Left cardiac atrium (tissue), 4 donors: ENCODE data around the gene SCN4B. TPM values are rescaled to one million over a fixed set of nuclear protein-coding genes. Genes with fewer than 3 reads are reported as not detected.
"Not testable (repeated sequence)": the region's sequence is repeated elsewhere in the genome, so short reads cannot be mapped to it uniquely, and the experiment has no call there.

Source experiments
- ATAC-seq, 2 donors: fragments of 200-7000 bp; cut with Tn5 transposase; one replicate each; pipeline ENCODE4 v1.9.1; 2020; ENCODE audit warnings: mild to moderate bottlenecking in 2 of 2, moderate library complexity in 2 of 2
- DNase-seq: peaks from one replicate; pipeline ENCODE4 v3.0.0-alpha.2; 2020
- intact Hi-C, 2 donors: fragments of 100-400 bp; cut with DNase I; formaldehyde crosslinking; loops; one replicate each; pipeline versions ENCODE4 v1.14.1 to v1.15.1; 2022 to 2023
- long read RNA-seq: library from polyadenylated mRNA; unstranded; transcript quantifications from one replicate; pipeline ENCODE4 v2.0.0, GENCODE V29; 2021
- total RNA-seq, 2 donors: library from RNA; stranded (reverse); fragmentation: NEBNext Ultra II Directional; extraction: Animal tissue kit (Norgen Biotek cat#: 25700); gene quantifications; one replicate each; pipeline ENCODE4 v1.2.1, GENCODE V29; 2021
- donor health status: DM: no; HTN: yes; CAD: no.
- donor health status: DM: no; HTN: yes; CAD: no; lungs with severe emphysema.
- donor health status: DM: yes; HTN: yes; CAD: no.
- donor health status: Dilated cardiomyopathy.

SCN4B gene, protein sequence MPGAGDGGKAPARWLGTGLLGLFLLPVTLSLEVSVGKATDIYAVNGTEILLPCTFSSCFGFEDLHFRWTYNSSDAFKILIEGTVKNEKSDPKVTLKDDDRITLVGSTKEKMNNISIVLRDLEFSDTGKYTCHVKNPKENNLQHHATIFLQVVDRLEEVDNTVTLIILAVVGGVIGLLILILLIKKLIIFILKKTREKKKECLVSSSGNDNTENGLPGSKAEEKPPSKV
- total RNA-seq, result 10 to 100 TPM in 1 of 2 donors, 1 to 10 TPM in 1; 5.9 to 11.3 TPM
- long read RNA-seq, full-length matches to known transcripts, result 1 of 11 reads
- long read RNA-seq, partial matches to known transcripts, result 0 of 11 reads
- long read RNA-seq, other reads (novel, unspliced or antisense), result 10 of 11 reads

DNA sequence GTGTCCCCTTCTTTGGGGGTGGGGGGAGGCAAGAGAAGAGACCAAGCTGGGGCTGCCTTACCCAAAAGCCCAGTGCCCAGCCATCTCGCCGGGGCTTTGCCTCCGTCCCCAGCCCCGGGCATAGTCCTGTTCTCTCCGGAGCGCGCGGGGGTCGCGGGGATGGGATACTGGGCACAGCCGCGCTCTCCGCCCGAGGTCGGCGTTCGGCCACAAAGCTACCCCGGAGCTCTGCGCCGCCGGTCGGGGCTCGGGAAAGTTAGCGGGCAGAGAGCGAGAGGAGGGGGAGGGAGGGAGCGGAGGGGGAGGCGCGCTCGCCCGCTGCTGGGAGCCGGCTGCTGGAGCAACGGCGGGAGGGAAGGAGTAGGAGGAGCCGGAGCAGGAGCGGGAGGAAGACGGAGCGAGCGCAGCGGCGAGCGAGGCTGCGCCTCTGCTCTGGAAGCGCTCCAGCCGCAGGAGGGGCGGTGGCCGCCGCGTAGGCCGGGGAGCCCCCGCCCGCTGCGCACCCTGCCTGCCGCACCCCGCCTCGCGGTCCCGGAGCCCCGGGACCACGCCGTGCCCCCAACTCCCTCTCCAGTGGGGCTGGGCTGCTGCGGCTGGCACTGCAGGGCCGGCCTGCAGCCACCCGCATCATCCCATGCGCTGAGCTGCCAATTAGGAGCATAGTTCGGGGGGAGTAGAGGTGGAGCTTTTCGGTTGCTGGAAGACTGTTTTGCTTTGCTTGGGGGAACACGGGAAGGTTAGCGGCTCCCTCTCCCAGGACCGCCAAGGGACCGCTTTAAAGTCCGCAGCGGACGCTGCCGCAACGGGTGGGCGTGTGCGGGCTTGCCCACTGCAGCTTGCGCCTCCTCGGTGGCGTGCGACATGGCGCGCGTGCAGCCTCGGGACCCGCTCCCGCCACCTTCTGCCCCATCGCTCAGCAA, at the start of gene SCN4B:
TSS of gene SCN4B (minus strand) at position 272 of the 920 bp plus-strand sequence. CDS start at position 122, 150 bp downstream.
- intact Hi-C loops, result no loop called here
- ATAC-seq, result peak; percentile 86 to 92
- DNase-seq, result peak; percentile 74

DNA sequence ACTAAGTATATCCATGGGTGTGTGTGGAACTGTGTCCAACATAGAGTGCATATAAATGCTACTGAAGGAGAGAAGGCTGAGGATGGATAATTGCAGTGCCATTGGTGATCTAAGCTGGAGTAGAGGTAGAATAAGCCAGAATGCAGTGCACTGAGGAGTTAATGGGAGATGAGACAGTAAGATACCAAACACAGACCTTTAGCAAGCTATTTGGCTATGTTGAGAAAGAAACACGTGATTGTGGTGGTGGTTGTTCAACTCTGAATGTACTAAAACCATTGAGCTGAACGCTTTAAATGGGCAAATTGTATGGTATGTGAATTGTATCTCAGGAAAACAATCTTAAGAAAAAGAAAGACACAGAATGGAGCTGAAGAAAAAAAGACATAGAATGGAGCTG, 49.3 kb upstream of the SCN4B start:
- DNase-seq (no peak), ATAC-seq (no peak)
- intact Hi-C loops, result loop anchor here (10.0 kb wide), 2 partner anchors 53 to 73 kb away; partner anchors contain the start of gene MPZL3 (in 1 of the 2)

DNA sequence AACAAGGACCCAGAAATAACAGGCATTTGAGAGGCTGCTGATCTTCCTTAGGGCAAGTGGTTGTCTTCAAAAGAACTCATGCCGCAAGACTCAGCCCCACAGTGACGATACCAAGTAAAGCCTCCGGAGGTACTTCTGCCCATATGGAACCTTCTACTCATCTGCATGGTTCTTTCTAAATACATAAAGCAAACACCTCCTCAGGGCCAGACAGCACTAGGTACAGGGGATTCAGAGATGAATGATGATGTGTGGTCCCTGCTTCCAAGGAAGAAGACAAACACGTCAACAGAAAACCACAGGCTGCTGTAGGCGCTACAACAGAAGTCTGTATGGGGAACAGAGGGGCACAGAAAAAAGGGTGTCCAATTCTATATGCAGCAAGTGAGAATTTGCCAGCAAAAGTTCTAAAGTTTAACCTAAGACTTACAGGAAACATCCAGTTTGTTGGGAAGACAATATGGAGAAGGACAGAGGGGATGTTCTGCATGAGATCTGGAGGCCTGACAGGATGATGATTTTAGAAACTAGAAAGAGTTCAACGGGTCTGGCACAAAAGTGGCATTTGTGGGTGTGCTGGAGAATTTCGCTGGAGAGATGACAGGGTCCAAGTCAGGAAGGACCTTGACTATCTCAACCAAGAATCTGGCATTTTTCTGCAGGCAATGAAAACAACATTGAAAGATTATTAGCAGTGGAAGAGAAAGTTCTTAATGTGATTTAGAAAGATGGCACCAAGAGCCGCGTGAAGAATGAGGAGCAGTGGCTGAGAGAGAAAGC, 48.5 kb upstream of the SCN4B start:
- intact Hi-C loops, result loop anchor here (10.0 kb wide), 2 partner anchors 54 to 74 kb away; partner anchors contain the start of gene MPZL3 (in 1 of the 2)
- no peak for ATAC-seq
- DNase-seq, result no peak

DNA sequence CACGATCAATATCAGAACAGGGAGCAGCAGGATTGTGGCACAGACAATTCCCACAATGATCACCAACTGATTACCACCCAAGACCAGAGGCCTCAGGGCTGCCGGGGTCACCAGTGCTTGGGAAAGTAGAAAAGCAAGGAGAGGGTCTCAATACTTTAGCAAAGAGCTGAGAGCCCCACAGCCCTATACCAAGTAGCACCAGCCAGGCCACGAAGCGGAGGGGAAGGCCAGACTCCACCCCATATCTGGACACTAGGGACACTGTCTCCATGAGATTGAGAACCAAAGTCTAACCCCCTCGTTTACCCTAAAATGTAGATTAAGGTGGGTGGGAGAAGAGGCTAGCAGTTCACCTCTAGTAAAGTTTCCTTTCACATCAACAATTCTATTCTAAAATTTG, 47.9 kb upstream of the SCN4B start:
- intact Hi-C loops, result loop anchor here (10.0 kb wide), 2 partner anchors 54 to 74 kb away; partner anchors contain the start of gene MPZL3 (in 1 of the 2)
- DNase-seq, result no peak
- ATAC-seq, result no peak

DNA sequence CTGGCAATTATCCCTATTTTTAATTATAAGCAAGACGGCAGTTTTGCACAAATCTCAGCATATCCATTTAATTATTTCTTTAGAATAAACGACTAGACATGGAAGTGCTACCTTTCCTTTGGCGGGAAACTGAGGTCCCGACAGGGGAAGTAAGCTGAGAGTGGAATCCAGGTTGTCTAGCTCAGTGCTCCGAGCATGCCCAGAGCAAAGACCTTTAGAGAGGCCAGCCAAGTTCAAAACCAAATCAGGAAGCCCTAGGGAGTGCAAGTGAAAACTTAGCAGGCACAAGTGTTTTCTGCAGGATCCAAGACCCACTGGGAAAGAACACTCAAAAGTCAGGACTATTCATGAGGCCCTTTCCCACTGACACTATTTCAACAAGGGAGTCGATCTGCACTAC, 46.5 kb upstream of the SCN4B start:
- no peak for DNase-seq
- intact Hi-C loops, result loop anchor here (2.0 to 10.0 kb wide), 7 partner anchors 92 to 366 kb away; partner anchors contain the start of genes IFT46 (in 1 of the 2) and UBE4A (in 1 of the 2)

DNA sequence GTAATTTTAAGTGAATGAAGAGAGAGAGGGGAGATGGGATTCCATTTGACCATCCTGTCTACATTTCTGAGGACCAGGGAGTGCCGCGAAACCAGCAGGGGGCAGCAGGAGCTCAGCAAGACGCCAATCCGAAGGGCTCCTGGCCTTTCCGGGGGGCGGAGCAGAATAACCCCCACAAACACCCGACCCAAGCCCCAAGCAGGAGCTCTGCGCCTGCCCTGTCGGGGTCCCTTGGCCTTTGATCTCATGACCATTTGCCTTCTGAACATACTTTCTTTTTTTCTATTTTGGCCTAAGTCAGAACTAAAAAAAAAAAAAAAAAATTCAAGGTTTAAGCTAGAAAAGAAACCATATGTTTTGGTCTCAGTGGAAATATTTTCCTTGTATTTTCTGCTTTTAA, 45.7 kb upstream of the SCN4B start:
- intact Hi-C loops, result loop anchor here (2.0 to 10.0 kb wide), 7 partner anchors 92 to 366 kb away; partner anchors contain the start of genes IFT46 (in 1 of the 2) and UBE4A (in 1 of the 2)
- peak; percentile 89 for DNase-seq
- ATAC-seq, result peak; percentile 55 to 66

More for the DNA sequence above, 46.5 kb upstream of the SCN4B start:
- no peak for ATAC-seq

DNA sequence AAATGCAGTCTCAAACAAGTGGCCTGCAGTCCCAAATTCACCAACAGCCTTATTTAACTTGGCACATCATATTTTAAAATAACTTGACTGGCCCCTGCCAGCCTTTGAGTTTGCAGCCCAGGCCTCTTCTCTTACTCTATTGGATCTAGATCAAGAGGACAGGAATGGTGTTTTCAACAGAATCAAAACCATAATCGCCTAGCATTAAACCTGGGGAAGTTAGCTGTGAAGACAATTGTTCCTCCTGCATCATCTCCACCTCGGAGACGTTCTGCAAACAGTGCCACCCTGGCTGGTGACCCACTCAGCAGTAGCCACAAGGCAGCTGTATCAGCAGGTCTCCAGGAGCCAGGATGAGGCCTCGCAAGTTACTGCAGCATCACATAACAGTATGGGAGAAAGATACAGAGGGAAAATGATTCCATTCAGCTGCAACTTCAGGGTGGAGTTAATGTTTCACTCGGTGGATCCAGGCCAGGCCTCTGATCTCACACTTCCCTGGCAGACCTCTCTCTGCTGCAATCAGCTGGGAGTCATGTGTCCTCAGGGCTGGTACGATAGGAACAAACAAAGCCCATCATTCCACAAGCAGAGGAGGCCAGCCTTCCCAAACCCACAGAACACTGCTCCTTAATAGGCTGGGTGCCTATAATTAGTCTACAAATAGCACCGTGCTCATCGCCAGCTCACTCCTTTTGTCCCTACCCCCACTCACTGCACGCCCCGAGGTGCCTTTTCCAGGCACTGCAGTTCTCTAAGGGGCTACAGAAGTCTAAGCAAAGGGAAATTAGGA, 42.4 kb upstream of the SCN4B start:
- DNase-seq (peak; percentile 90), ATAC-seq (peak; percentile 95 to 98)
- intact Hi-C loops, result loop anchor here (5.0 to 10.0 kb wide), 6 partner anchors 100 to 370 kb away; partner anchors contain the start of genes IFT46 (in 1 of the 2) and UBE4A (in 1 of the 2)

DNA sequence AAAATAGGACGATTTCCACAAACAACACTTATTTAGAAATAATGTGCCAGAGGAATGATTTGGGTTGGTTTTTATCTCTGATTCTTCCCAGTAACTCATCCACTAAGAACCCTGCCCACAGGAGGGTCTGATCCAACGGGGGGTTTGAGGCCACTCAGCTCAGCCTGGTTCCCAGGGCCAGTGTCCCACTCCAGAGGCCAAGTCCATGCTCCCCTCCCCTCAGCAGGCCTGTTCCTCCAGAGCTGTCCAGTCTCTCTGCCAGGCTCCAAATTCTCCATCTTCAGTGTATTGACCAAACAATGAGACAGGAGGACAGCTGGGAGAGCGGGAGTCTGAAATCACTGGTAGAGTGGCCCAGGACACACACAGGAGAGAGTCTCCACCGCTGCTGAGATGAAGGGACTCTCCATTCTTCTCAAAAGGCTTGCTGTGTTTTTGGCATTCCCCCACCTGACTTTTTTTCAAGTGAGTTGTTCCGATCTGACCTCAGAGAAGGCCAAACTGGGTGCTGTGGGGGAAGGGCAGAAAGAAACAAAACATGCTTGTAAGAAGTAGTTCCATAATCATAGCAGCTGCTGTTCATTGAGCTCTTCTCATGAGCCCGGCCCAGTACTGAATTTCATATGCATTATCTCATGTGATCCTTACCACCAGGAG, 41.4 kb upstream of the SCN4B start:
- ATAC-seq, result no peak
- intact Hi-C loops, result loop anchor here (10.0 kb wide), 4 partner anchors 101 to 371 kb away; partner anchors contain the start of genes IFT46 (in 1 of the 2) and UBE4A (in 1 of the 2)
- DNase-seq, result no peak

DNA sequence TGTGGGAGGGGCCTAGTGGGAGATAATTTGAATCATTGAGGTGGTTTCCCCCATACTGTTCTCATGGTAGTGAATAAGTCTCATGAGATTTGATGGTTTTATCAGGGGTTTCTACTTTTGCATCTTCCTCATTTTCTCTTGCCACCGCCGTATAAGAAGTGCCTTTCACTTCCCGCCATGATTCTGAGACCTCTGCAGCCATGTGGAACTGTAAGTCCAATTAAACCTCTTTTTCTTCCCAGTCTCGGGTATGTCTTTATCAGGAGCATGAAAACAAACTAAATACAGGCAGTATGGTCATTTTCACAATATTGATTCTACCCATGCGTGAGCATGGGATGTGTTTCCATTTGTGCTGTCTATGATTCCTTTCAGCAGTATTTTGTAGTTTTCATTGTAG, 40.2 kb upstream of the SCN4B start:
- intact Hi-C loops, result loop anchor here (10.0 kb wide), 4 partner anchors 102 to 372 kb away; partner anchors contain the start of genes IFT46 (in 1 of the 2) and UBE4A (in 1 of the 2)
- DNase-seq, ATAC-seq: not testable (repeated sequence)

DNA sequence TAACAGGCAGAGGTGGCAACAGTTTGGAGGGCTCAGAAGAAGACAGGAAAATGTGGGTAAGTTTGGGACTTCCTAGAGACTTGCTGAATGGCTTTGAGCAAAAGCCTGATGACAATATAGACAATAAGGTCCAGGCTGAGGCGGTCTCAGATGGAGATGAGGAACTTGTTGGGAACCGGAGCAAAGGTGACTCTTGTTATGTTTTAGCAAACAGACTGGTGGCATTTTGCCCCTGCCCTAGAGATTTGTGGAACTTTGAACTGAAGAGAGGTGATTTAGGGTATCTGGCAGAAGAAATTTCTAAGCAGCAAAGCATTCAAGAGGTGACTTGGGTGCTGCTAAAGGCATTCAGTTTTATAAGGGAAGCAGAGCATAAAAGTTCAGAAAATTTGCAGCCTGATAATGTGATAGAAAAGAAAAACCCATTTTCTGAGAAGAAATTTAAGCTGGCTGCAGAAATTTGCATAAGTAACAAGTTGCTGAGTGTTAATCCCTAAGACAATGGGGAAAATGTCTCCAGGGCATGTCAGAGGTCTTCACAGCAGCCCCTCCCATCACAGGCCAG, 38.4 kb upstream of the SCN4B start:
- intact Hi-C loops, result loop anchor here (10.0 kb wide), 4 partner anchors 104 to 374 kb away; partner anchors contain the start of genes IFT46 (in 1 of the 2) and UBE4A (in 1 of the 2)
- not testable (repeated sequence) for ATAC-seq

DNA sequence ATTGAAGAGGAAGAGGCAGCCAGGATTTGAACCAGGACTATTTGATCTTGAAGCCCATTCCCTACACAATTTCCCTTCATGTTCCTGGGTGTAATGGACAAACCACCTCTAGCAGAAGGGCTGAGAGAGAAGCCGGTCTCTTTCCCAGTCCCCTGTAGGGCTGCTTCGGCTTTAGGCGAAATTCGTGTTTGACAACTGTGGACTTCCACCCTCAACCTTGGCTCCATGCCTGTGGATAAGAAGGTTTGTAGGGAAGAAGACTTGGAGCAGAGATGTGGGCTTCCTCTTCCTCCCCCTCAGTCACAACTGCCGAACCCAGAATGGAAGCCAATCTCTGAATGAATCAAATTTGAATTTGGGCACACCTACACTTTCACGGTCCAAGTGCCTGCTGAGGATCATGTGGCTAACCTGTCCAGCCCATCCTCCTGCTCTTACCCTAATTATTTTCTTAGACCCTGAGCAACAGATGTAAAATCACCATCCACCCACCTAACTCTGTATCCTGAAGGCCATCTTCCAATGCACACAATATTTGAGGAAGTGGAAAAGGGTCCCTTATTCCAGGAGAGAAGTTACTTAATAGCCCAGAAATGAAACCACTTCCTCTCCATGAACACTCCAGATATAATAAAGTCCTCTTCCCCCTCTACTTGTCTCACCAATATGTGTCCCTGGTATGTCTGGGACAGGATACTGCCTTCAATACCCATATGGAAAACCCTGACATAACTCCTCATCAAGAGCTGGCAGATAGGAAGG, 33.9 kb upstream of the SCN4B start:
- ATAC-seq (peak in 1 of 2 donors; percentile 25), DNase-seq (no peak)
- intact Hi-C loops, result no loop called here

More for the DNA sequence above, 38.4 kb upstream of the SCN4B start:
- not testable (repeated sequence) for DNase-seq

DNA sequence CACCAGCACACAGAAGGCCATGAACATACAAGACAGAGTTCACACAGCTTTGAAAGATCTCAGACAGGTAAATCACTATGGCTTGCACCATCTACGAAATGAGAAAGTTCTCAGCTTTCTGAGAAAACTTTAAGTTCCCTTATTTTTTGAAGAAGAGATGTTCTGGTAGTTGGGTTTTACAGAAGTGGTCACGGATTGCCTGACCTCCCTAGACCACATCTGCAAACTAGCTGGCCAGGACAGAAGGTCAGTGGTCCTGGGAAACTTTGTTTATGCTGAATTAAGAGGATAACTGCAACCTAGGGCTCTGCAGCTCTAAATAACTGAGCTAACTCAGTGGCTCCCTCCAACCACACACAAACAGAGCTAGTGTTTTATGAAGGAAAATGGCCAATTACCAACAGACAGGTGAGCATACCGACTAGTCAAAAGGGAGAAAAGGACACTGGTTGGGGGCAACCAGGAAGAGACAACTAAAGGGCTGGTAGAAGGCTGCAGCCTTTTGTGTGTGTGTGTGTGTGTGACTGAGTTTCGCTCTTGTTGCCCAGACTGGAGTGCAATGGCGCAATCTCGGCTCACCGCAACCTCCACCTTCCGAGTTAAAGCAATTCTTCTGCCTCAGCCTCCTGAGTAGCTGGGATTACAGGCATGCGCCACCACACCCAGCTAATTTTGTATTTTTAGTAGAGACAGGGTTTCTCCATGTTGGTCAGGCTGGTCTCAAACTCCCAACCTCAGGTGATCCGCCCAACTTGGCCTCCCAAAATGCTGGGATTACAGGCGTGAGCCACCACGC, 32.4 kb upstream of the SCN4B start:
- intact Hi-C loops, result no loop called here

DNA sequence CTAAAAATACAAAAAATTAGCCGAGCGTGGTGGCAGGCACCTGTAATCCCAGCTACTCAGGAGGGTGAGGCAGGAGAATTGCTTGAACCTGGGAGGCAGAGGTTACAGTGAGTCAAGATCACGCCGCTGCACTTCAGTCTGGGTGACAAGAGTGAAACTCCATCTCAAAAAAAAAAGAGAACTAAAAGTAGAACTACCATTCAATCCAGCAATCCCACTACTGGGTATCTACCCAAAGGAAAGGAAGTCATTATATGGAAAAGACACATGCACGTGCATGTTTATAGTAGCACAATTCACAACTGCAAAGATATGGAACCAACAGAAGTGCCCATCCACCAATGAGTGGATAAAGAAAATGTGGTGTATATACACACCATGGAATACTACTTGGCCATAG, 31.1 kb upstream of the SCN4B start:
- intact Hi-C loops, ATAC-seq, DNase-seq: not testable (repeated sequence)

More for the DNA sequence above, 32.4 kb upstream of the SCN4B start:
- ATAC-seq (no peak), DNase-seq (no peak)

DNA sequence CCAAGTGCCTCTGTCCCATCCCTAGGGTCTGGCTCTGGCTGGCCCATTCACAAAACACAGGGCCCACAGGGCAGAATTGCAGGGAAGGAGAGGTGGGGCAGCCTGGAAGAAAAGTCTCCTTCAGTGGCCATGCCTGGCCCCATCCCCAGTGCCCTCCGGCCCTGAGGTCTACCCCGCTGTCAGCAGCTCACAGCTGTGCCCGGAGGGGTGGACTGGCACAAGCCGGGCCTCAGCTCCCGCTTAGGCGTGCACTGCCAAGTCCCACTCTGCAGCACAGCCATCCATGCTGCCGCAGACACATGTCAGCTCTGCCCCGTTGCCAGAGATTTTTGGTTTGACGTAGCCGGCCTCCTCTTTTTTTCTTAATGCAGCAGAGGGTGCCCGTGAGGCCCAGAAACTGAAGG, 27.7 kb upstream of the SCN4B start:
- ATAC-seq (peak; percentile 96 to 97), DNase-seq (peak; percentile 77)
- intact Hi-C loops, result no loop called here

DNA sequence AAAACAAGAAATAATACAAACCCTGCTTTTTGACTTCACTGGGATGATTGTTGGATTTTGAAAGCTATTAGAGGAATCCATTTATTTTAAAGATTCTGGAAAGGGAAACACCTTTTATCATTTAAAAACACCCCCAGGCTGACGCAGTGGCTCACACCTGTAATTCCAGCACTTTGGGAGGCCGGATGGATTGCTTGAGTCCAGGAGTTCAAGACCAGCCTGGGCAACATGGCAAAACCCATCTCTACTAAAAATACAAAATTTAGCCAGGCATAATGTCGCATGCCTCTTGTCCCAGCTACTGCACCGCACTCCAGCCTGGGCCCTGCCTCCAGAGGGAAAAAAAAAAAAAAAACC, 24.1 kb upstream of the SCN4B start:
- intact Hi-C loops, result no loop called here

More for the DNA sequence above, 24.1 kb upstream of the SCN4B start:
- DNase-seq (no peak), ATAC-seq (no peak)
